CD4-positive, alpha-beta T cell treated with Interferon alpha-2 for 1 hour (primary cell): ENCODE data around the gene RHOXF2.
"Not testable (repeated sequence)": the region's sequence is repeated elsewhere in the genome, so short reads cannot be mapped to it uniquely, and the experiment has no call there.

ENCODE experiments used
- DNase-seq, 2 donors: peaks; one replicate each; pipeline ENCODE4 v3.0.0-alpha.2; 2020 to 2022

The RHOXF2 gene

GRCh38 chrX:120158313-120158712 lies at the start of gene RHOXF2:
RHOXF2 (plus strand) TSS chrX:120158613; CDS start chrX:120158751, 138 bp downstream.
- not testable (repeated sequence) for DNase-seq

- no peak for DNase-seq
These were observed 49.0 kb upstream of the RHOXF2 start for GRCh38 chrX:120109378-120109777.

GRCh38 chrX:120111611-120112010 lies 46.8 kb upstream of the RHOXF2 start:
- DNase-seq, result no peak

GRCh38 chrX:120115438-120115963 lies 42.9 kb upstream of the RHOXF2 start, which contains the start of gene RHOXF1:
RHOXF1 (minus strand) TSS chrX:120115913; CDS start chrX:120115862, 51 bp downstream.
- DNase-seq, result no peak

- DNase-seq, result no peak
These were observed 38.2 kb upstream of the RHOXF2 start for GRCh38 chrX:120120223-120120622.

- no peak for DNase-seq
These were observed 33.0 kb upstream of the RHOXF2 start for GRCh38 chrX:120125444-120125843.

- not testable (repeated sequence) for DNase-seq
These were observed 30.0 kb upstream of the RHOXF2 start for GRCh38 chrX:120128306-120128846.

- DNase-seq, result no peak
These were observed 22.3 kb upstream of the RHOXF2 start for GRCh38 chrX:120136128-120136527.

- no peak for DNase-seq
These were observed 21.6 kb upstream of the RHOXF2 start for GRCh38 chrX:120136840-120137239.

- no peak for DNase-seq
These were observed 21.0 kb upstream of the RHOXF2 start for GRCh38 chrX:120137439-120137838.

- DNase-seq, result no peak
These were observed 18.0 kb upstream of the RHOXF2 start for GRCh38 chrX:120140293-120140981.

GRCh38 chrX:120144178-120144844 lies 14.1 kb upstream of the RHOXF2 start:
- no peak for DNase-seq

- no peak for DNase-seq
These were observed 13.0 kb upstream of the RHOXF2 start for GRCh38 chrX:120145295-120145925.

GRCh38 chrX:120146323-120146722 lies 12.1 kb upstream of the RHOXF2 start:
- DNase-seq, result not testable (repeated sequence)

- no peak for DNase-seq
These were observed 10.9 kb upstream of the RHOXF2 start for GRCh38 chrX:120147537-120147936.

GRCh38 chrX:120150109-120150744 lies 8.2 kb upstream of the RHOXF2 start:
- DNase-seq, result not testable (repeated sequence)

- DNase-seq, result not testable (repeated sequence)
These were observed 673 bp downstream of the RHOXF2 start for GRCh38 chrX:120159086-120159485.

- not testable (repeated sequence) for DNase-seq
These were observed 34.8 kb downstream of the RHOXF2 start for GRCh38 chrX:120193254-120193653.

GRCh38 chrX:120193720-120194119 lies 35.3 kb downstream of the RHOXF2 start:
- not testable (repeated sequence) for DNase-seq

GRCh38 chrX:120195786-120196185 lies 37.4 kb downstream of the RHOXF2 start:
- not testable (repeated sequence) for DNase-seq

- not testable (repeated sequence) for DNase-seq
These were observed 38.3 kb downstream of the RHOXF2 start for GRCh38 chrX:120196626-120197283.

GRCh38 chrX:120200851-120201250 lies 42.4 kb downstream of the RHOXF2 start:
- DNase-seq, result no peak
